Measurements from ENCODE around the gene KRTAP10-8. TPM values are rescaled to one million over a fixed set of nuclear protein-coding genes. Genes with fewer than 3 reads are reported as not detected.
"Not testable (repeated sequence)": the region's sequence is repeated elsewhere in the genome, so short reads cannot be mapped to it uniquely, and the experiment has no call there.

The KRTAP10-8 gene
- total RNA-seq, 1 donor from 2014 or later: not detected

DNA sequence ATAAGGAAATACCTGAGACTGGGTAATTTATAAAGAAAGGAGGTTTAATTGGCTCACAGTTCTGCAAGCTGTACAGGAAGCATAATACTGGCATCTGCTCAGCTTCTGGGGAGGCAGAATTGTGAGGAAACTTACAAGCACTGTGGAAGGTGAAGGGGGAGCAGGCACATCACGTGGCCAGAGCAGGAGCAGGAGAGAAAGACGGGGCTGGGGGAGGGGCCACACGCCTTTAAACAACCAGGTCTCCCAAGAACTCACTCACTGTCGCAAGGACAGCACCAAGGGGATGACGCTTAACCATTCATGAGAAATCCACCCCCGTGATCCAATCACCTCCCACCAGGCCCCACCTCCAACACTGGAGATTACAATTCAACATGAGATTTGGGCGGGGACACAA is 49.7 kb downstream of the KRTAP10-8 start:
- not testable (repeated sequence) for DNase-seq (ENCODE audit: extremely low read depth, low read depth, low spot score)

Other genes starting within 250 kb of the KRTAP10-8 start
- gene LRRC3, start 156.6 kb upstream of the KRTAP10-8 start, total RNA-seq: 9.8 and 10.4 TPM in 2 replicates
- gene KRTAP10-1, start 71.9 kb upstream of the KRTAP10-8 start, total RNA-seq: not detected in 2 replicates
- not detected in 2 replicates for gene KRTAP10-2, start 60.6 kb upstream of the KRTAP10-8 start, total RNA-seq
- gene KRTAP10-3, start 53.3 kb upstream of the KRTAP10-8 start, total RNA-seq: not detected in 2 replicates
- gene KRTAP10-4, start 38.4 kb upstream of the KRTAP10-8 start, total RNA-seq: not detected in 2 replicates
- gene KRTAP10-5, start 31.5 kb upstream of the KRTAP10-8 start, total RNA-seq: not detected in 2 replicates
- gene KRTAP10-6, start 19.6 kb upstream of the KRTAP10-8 start, total RNA-seq: not detected in 2 replicates
- not detected in 2 replicates for gene KRTAP10-7, start 11.5 kb upstream of the KRTAP10-8 start, total RNA-seq
- not detected in 2 replicates for gene KRTAP10-9, start 15.0 kb downstream of the KRTAP10-8 start, total RNA-seq
- gene KRTAP10-10, start 25.3 kb downstream of the KRTAP10-8 start, total RNA-seq: not detected in 2 replicates
- gene KRTAP10-11, start 34.3 kb downstream of the KRTAP10-8 start, total RNA-seq: not detected in 2 replicates
- gene KRTAP12-4, start 42.6 kb downstream of the KRTAP10-8 start, total RNA-seq: not detected in 2 replicates
- gene KRTAP12-3, start 45.9 kb downstream of the KRTAP10-8 start, total RNA-seq: not detected in 2 replicates
- not detected in 2 replicates for gene KRTAP12-2, start 54.8 kb downstream of the KRTAP10-8 start, total RNA-seq
- gene KRTAP12-1, start 70.1 kb downstream of the KRTAP10-8 start, total RNA-seq: not detected in 2 replicates
- gene KRTAP10-12, start 85.1 kb downstream of the KRTAP10-8 start, total RNA-seq: not detected in 2 replicates
- 0.12 TPM in 1 of 2 replicates, not detected in the other for gene TSPEAR, start 99.5 kb downstream of the KRTAP10-8 start, total RNA-seq
- gene UBE2G2, start 189.7 kb downstream of the KRTAP10-8 start, total RNA-seq: 42.6 and 74.9 TPM in 2 replicates
- 59.8 and 79.2 TPM in 2 replicates for gene SUMO3, start 206.0 kb downstream of the KRTAP10-8 start, total RNA-seq

All from glomerular endothelial cell (primary cell).